PFSK-1 (cell line): Measurements from ENCODE around the gene PHKG1.

Source experiments
- POLR2AphosphoS5 ChIP-seq: IDR thresholded peaks from 2 replicates; pipeline ENCODE4 v1.6.1; 2012; ENCODE audit warnings: low read depth, mild to moderate bottlenecking, control low read depth, low read length, moderate library complexity
- REST ChIP-seq, 2 experiments: IDR thresholded peaks; 2 replicates each; pipeline versions ENCODE4 v1.6.1 to v1.8.0; 2011 to 2012; ENCODE audit warnings: low read depth in 2 of 2, low read length in 2 of 2, control low read depth in 1 of 2, inconsistent platforms in 1 of 2, mild to moderate bottlenecking in 1 of 2, moderate library complexity in 1 of 2; ENCODE audit not compliant: insufficient read depth in 1 of 2
- SIN3A ChIP-seq: IDR thresholded peaks from 2 replicates; pipeline ENCODE4 v1.6.1; 2012; ENCODE audit warnings: mild to moderate bottlenecking, low read length, moderate library complexity, borderline replicate concordance; ENCODE audit not compliant: insufficient read depth
- TAF1 ChIP-seq: IDR thresholded peaks from 2 replicates; pipeline ENCODE4 v1.6.1; 2012; ENCODE audit warnings: low read length, control low read depth, borderline replicate concordance; ENCODE audit not compliant: insufficient read depth

- peak; percentile 90; the same call in 1 of the 2 replicates for TF ChIP-seq TAF1
- 0 out of 4 replicates have a peak, but pooled peaks have one; percentile 24 to 32 for TF ChIP-seq REST (IDR thresholded peaks at IDR 0.05; ENCODE audit: insufficient read depth in 1 of 2, low read depth in 2 of 2, low read length in 2 of 2)
- TF ChIP-seq SIN3A: no peak
- TF ChIP-seq POLR2AphosphoS5: peak; percentile 80
These were observed 13.6 kb upstream of the PHKG1 start, which contains the start of gene CHCHD2 for GRCh38 chr7:56106108-56107073.
